GM03348 (cell line): ENCODE data around the gene SF1.
A peak's percentile ranks its signal among the peaks of the same experiment; 100 is the strongest.

Source experiments
- DNase-seq: peaks from one replicate; pipeline ENCODE4 v3.0.0; 2012; ENCODE audit warnings: low spot score

The SF1 gene

GRCh38 chr11:64777449-64778222 is 706 bp downstream of the SF1 start:
- DNase-seq = peak; percentile 99

DNA sequence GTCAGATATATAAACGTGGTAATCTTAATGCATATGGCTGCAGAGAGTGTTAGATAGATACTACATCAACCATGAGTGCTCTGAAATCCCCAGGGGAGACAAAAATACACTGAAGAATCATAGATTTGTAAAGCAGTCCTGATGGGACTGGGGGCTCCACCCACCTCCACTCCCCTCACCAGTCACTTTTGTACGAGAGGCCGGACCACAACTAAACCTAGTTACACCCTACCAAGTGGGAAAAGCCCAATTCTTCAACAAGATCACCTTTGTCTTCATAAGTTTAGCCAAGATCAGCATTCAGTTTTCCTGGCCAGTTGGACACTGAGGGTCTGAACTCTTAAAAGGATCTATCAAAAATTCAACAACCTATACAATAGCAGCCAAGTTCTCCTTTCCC is 1.5 kb downstream of the SF1 start:
- DNase-seq = no peak

- DNase-seq = no peak
These were observed 1.9 kb downstream of the SF1 start for GRCh38 chr11:64776425-64776824.

- no peak for DNase-seq
These were observed 4.2 kb downstream of the SF1 start for GRCh38 chr11:64774144-64774543.

- DNase-seq = no peak
These were observed 5.9 kb downstream of the SF1 start for GRCh38 chr11:64772303-64773018.

DNA sequence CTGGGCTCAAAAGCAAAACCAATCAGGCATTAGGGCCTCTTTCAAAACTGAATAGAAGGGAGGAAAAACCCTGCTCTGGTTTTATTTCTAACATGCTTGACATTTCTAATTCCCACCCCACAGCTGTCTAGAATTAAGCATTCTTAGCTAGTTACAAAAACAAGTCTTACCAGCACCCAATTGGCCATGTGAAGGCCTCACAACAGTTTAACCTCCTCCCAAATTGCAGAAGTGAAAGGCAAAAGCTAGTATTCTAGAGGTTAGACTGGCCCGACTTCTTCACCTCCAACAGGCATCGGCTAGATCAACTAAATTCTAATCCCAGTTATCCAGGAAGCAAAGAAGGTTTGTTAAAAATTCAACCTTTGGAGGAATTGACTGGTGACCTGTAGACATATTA is 6.5 kb downstream of the SF1 start:
- DNase-seq = no peak

DNA sequence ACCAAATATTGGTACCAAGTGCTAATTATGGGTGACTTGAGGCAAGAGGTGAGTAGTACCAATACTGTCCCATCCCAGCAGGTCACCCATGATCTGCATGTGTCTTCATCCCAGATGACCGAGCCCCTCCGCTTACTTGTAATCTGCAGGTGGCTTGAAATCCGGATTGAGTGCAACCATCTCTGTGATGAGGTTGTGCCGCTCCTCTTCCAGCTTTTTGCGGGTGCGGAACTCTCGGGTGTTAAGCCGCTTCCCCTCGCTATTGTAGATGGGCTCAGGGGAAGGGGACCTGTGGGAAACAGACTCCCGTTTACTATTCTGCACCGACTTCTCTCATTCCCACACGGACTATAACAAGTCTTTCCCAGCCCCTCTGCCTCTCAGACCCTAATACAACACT is 8.2 kb downstream of the SF1 start:
- DNase-seq = no peak

GRCh38 chr11:64769283-64769682 is 9.1 kb downstream of the SF1 start:
- no peak for DNase-seq

DNA sequence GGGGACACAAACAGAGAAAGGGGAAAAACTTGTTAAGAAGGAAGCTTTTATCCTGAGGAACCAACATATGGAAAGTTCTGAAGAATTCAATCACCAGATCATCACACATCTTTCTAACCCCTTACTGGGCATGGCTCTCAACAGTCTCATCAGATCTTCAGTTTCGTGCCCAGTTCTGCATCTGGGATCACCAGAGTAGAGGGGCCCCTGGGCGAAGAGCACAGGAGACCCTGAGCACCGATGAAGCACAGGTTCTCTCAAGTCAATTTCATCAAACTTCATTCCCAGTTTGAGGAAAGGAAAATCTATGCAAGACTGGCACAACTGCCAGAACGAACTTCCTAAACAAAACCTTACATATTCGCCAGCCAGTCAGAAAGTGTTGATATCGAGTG is 10.0 kb downstream of the SF1 start:
- DNase-seq = no peak

DNA sequence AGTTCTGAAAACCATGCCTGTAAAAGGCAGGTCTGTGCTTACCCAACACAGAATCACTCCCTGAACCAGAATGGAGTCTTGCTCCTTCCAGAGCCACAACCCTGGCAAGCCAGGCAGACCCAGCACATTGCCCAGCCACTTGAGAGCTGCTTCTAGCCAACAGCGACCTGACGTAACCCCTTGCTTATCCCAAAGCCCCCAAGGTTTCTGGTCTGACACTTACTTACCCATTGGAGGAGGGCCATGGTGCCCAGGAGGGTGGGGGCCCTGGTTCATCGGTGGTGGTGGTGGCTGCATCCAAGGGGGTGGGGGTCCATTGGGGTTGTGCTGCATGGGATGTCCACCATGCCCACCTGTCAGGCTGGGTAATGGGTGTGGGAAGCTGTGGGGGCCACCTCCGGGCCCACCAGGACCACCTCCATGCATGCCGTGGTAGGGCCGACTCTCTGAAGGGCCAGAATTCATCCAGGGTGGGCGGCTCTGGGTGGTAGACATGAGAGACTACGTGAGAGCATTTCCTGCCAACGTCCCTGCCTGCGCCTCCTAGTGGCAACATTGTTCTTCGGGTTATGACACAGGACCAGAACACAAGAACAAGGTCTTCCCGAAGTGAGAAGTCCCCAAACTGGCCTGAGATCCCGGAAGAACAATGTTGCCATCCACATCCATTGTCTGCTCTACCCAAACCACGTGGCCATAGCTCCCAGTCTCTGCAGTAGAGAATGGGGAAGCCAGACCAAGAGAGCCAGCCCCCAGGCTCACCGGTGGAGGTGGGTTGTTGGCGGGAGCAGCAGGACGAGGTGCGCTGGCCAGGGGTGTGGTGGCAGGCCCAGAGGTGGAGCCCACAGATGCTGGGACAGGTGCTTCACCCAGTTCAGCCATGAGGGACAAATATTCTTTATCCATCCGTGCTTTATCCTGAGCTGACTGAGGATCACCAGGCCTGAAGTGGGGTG is 10.7 kb downstream of the SF1 start:
- DNase-seq = peak; percentile 60

DNA sequence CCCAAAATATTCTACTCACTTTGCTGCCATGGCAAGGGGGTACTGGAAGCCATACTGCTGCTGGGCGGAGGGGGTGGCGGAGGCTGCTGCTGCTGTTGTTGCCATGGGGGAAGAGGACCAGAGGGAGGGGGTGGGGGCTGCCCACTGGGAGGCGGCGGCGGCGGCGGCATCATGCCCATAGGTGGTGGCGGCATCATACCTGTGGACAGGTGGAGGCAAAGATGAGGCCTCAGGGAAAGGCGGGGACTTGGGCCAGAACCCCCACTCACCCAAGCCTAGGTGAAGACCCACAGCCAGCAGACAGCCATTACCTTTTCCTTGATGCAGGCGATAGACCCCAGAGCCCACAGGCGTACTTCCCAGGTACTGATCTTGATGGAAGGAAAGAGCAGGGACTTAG is 11.5 kb downstream of the SF1 start:
- DNase-seq = no peak

GRCh38 chr11:64765851-64766665 is 12.3 kb downstream of the SF1 start:
- DNase-seq = no peak

DNA sequence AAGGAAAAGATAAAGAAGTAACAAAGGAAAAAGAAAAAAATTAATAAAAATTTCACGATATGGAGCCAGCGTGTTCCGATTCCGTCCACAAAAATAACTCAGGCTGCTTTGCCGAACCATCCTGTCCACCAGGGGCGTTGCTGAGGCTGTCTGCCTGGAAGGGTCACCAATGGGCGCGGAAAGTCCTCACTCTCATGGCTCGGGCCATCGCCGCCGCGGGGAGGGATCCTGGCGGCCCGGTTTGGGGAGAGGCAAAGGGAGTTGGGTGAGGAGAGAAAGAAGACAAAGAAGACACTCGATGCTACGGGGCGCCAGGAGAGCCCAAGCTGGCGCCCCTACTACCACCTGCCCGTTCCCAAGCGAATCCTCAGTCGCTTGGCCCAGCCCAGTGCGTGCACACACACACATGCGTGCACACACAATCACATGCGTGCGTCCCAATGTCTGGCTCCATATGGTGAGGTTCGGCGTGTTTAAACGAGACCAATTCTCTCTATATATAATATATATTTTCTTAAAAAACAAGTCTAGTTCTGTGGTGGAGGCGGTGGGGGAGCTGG is 13.0 kb downstream of the SF1 start:
- DNase-seq = no peak

DNA sequence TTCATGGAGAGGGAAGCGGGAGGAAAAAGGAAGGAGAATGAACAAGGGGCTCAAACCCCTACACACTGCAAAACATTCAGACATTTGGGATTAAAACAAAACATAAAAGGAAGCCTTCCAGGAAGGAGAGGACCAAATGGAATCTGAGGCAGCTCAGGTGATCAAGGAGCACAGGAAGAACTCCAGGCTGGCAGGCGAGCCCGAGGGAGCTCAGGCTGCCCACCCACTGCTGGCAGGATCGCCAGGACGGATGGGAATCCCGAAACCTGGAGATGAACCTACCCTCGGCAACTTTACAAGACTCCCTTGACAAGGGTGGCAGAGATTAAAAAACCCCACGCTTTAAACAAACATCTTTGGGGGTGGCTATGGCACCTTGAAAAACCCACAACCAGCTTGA is 13.6 kb downstream of the SF1 start:
- DNase-seq = no peak

- DNase-seq = no peak
These were observed 14.2 kb downstream of the SF1 start for GRCh38 chr11:64764040-64764611.

- DNase-seq = no peak
These were observed 14.8 kb downstream of the SF1 start for GRCh38 chr11:64763526-64764039.

DNA sequence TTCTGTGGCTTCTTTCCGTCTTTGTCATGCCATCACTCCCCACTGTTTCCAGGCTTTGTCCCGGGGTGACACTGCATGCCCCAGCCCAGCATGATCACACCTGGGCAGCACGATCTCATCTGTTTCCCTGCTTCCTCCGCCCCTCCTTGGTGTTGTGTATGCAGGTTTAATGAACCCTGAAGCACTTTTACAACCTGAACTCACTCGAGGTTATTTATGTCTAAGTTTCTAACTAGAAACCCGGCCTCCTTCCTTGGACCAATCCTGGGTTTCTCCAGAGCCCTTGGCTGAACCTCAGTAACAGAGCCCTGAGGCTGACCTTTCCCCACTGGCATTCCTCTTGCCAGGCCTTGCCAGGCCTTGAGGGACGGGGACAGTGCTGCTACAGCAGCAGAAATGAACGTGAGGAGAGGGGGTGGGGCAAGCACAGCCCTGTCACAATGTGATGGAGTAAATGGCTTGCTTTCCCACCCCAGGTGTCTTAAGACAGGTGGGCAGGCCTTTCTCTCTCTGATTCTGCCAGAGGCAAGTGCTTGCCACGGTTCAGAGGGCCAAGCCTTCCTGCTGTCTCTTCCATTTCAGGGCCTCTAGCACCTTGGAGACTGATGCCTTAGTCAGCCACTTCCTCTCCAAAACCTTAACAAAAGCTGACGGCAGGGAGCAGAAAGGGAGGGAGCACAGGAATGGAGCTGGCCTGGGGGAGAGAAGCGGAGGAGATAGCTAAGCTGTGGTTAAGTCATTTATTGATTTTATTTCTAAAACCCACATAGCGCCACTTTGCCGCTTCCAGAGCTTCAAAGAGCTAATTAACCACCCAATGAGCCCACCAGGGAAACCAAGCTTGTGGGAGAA is 15.4 kb downstream of the SF1 start:
- DNase-seq = no peak

DNA sequence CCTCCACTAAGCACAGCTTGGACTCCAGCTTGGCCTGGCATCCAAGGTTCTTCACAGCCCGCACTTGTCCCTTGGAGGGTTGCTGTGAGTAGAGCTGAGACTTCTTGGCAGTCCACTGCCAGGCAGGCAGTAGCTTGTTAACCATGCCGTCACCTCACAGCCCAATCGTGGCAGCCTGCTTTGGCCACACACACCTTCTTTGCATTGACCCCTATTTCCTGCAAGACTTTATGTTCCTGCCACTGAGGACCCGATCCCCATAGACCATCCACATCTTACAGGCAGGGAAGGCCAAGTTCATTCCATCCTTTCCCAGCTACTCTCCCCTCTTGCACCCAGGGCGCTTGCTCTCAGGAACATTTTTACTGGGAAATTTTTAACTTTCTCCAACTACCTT is 16.1 kb downstream of the SF1 start:
- no peak for DNase-seq

DNA sequence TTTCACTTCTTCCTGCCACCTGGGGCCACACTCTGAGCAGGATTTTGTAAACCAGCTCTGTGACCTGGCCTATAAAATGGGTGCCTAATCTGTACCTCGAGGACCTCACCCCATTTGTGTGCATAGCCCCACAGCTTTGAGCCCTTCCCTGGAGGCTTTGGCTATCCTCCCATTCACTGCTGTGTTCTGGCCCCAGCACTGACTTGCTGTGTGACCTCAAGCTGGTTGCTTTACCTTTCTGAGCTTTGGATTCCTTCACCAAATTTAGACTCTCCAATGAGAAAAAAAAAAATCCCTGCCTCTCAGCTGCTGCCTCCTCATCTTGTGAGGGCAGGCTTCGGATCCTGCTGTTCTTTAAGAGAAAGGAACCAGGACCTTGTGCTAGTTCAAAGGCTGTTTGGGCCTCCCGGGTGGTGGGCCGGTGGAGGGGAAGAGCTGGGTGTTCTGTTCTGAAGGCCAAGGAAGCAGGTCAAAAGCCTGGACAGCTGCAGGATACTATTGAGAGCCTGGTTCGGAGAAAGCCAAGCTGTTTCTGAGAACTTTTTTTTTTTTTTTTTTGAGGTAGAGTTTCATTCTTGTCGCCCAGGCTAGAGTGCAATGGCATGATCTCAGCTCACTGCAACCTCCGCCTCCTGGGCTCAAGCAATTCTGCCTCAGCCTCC is 17.5 kb downstream of the SF1 start:
- no peak for DNase-seq
